Gastrocnemius medialis (tissue), 4 donors: ENCODE data around the gene ANKRD39.

Experiments
- POLR2A ChIP-seq, 2 donors: fragments of 450-650 bp; IDR thresholded peaks; one replicate each; pipeline ENCODE4 v1.6.1; 2017; ENCODE audit warnings: antibody characterized with exemption in 2 of 2, mild to moderate bottlenecking in 2 of 2, moderate library complexity in 2 of 2
- TF ChIP-seq, protein P1 (sequence below), 5 experiments: fragments of 450-650 bp in 3 of 5; fragments of 200-600 bp in 2 of 5; sonication (generic) in 2 of 5; IDR thresholded peaks in 4 of 5; conservative IDR thresholded peaks in 1 of 5; 1 replicate in 4 of 5; 2 replicates in 1 of 5; pipeline ENCODE4 v1.5.1; 2016 to 2019; ENCODE audit warnings: antibody characterized with exemption in 5 of 5, mild to moderate bottlenecking in 3 of 5, moderate library complexity in 3 of 5

DNA sequence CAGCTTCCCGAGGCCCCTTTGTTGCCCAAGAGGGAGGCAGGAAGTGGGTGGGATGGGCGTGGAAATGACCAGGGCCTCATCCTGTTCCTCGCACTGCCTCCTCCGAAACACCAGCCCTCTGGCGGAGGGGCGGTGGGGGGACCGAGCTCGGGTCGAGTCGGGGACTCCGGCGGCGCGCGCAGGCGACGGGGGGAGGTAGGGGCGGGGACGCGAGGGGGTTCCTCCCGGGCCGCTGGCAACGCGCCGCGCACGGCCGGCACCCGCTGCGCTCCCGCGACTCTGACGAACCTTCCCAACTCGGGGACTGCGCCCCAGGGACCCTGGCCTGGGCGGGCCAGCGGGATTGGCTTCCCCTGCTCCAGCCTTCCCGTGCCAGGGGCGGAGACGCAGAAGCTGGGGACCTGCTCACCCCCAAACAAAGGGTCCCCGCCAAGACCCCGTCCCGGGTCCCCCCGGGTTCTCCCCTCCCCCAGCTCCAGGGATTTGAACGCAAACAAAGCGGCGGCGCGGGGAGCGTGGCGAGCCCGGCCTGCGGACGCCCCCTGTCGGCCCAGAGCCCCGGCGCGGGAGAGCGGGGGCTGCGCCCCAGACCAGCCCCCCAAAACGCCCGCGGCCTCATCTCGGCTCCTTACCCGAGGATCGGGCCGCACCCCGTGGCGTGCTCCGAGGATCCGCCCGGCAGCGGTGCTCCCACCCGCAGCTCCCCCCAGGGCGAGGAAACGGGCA, 10.9 kb upstream of the ANKRD39 start:
- TF ChIP-seq, protein P1, sequence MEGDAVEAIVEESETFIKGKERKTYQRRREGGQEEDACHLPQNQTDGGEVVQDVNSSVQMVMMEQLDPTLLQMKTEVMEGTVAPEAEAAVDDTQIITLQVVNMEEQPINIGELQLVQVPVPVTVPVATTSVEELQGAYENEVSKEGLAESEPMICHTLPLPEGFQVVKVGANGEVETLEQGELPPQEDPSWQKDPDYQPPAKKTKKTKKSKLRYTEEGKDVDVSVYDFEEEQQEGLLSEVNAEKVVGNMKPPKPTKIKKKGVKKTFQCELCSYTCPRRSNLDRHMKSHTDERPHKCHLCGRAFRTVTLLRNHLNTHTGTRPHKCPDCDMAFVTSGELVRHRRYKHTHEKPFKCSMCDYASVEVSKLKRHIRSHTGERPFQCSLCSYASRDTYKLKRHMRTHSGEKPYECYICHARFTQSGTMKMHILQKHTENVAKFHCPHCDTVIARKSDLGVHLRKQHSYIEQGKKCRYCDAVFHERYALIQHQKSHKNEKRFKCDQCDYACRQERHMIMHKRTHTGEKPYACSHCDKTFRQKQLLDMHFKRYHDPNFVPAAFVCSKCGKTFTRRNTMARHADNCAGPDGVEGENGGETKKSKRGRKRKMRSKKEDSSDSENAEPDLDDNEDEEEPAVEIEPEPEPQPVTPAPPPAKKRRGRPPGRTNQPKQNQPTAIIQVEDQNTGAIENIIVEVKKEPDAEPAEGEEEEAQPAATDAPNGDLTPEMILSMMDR (IDR thresholded peaks at IDR 0.05 in 4 of 5, conservative IDR thresholded peaks at IDR 0.05 in 1 of 5) = peak; percentile 55 to 73 (median 68)
- TF ChIP-seq POLR2A (IDR thresholded peaks at IDR 0.05) = peak; percentile 35 to 43
